GM21528 (cell line): ENCODE data around the gene ABCC4.
A peak's percentile ranks its signal among the peaks of the same experiment; 100 is the strongest.

ENCODE experiments used
- ATAC-seq: cut with Tn5 transposase; IDR thresholded peaks from one replicate; pipeline ENCODE4 v1.9.1; 2021; ENCODE audit warnings: mild to moderate bottlenecking, moderate library complexity; ENCODE audit not compliant: unreplicated experiment, low FRiP score

The ABCC4 gene

GRCh38 chr13:95075506-95075905, 225.7 kb downstream of the ABCC4 start:
- no peak for ATAC-seq

DNA sequence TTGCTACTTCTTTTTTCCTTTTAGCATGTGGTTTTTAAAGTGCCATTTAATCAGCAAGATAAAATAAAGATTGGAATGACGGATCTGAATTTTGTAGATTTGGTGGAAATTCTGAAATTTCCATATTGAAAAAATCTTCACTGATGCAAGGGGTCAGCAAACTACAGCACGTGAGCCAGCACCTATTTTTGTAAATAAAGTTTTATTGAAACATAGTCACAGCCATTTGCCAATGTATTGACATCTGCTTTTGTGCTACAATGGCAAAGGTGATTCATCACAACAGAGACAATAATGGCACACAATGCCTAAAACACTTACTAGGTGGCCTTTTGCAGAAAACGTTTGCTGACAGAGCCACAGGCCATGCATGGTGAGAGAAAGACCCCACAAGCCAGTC, 226.4 kb downstream of the ABCC4 start:
- ATAC-seq: no peak

- ATAC-seq: no peak
Observed at GRCh38 chr13:95073747-95074311, 227.4 kb downstream of the ABCC4 start.

GRCh38 chr13:95067303-95067702, 233.9 kb downstream of the ABCC4 start:
- no peak for ATAC-seq

- ATAC-seq: no peak
Observed at GRCh38 chr13:95060014-95060519, 241.2 kb downstream of the ABCC4 start.

- no peak for ATAC-seq
Observed at GRCh38 chr13:95059306-95059705, 241.9 kb downstream of the ABCC4 start.

DNA sequence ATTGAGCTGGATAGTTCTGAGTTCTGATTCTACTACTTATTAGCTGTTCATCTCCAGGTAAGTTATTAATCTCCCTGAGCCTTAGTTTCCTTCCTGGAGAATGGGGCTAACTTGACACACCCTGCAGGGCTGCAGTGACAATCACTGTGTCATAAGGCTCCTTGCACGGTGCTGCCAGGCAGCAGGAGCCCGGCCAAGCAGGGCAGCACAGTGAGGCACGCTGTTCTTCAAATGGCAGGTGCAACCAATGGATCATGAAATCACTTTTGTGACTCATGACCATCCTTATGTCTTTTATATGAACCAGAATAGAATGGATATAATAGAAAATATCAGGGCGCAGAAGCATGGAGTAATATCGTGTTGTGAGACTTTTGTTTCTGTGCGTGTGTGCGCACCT, 242.6 kb downstream of the ABCC4 start:
- no peak for ATAC-seq

DNA sequence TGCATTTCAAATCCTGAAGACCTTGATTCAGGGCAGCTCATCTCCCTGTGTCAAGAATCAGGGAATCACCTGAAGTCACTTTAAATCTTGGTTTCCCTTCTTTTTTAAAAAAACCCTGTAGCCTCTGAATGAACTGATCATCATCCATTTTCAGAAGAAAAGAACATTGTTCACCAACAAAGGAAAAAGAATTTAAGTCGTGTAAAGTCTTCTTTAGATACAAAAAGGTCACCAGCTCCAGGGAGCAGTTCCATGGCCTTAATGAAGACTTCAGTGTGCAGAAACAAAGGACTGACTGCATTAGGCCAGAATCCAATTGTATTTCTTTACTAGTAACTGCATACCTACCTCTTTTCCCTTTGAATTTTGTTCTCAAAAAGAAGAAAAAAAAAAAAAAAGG, 245.0 kb downstream of the ABCC4 start:
- no peak for ATAC-seq

DNA sequence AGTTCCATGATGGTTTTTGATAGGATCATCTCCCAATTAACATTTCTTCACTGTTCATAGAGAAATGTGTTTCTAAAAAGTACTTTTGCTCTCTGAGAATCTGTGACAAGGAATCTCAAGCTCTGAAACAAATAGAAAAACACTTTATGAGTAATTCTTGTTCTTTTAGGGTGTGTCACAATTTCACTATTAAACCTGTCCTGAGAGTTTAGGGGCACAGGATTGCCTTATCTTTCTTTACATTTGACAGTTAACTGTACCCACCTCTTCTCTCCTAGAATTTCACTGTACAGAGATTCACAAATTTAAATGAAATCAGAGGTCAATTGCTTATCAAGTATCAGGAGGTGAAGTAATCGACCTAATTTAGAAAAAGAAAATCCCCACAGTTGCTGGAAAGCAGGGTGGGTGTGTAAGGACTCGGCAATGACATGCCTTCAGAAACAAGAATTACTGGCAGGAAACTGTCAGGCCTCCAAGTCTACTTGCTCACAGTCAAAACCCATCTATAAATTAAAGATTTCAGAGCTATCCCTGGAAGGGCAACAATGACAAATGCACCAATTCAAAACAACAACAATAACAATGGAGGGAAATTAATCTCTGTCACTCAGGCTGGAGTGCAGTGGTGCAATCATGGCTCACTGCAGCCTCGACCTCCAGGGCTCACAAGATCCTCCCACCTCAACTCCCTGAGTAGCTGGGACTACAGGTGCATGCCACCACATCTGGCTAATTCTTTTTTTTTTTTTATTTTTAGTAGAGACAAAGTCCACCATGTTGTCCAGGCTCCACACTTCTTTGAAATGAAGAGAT, 250.2 kb downstream of the ABCC4 start:
- ATAC-seq: peak; percentile 61

- ATAC-seq: no peak
Observed at GRCh38 chr13:95049772-95050171, 251.5 kb downstream of the ABCC4 start.

- no peak for ATAC-seq
Observed at GRCh38 chr13:95044452-95045205, 256.6 kb downstream of the ABCC4 start.

DNA sequence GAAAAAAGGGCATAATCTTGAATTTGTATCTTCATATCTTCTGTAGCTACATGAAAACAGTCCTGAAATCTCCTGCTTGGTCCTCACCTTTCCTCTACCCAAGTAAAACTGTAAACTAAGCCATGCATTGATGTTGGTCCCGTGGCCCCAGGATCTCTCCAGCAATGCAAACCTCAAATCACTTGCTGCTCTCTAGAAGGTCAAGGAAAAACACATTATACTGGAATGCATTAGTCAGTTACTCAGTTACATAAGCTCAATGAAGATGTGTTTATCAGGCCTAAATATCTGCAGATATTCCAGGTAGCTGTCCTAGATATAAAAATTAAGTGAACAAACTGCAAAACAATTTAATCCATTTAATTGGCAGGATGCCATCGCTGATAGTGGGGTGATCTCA, 261.8 kb downstream of the ABCC4 start:
- no peak for ATAC-seq

DNA sequence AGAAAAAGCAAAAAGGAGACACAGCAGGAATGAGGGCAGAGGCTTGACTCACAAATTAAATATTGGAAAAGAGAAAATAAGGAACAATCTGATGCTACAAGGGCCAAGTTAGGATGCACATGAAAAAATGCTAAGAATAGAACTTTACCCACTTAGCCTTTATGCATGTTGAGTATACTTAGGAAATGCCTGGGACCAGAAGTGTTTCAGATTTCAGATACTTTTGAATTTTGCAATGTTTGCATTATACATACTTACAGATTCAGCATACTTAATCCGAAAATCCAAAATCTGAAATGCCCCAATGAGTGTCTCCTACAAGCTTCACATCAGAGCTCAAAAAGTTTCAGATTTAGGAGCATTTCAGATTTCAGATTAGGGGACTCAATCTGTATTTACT, 262.3 kb downstream of the ABCC4 start:
- no peak for ATAC-seq

DNA sequence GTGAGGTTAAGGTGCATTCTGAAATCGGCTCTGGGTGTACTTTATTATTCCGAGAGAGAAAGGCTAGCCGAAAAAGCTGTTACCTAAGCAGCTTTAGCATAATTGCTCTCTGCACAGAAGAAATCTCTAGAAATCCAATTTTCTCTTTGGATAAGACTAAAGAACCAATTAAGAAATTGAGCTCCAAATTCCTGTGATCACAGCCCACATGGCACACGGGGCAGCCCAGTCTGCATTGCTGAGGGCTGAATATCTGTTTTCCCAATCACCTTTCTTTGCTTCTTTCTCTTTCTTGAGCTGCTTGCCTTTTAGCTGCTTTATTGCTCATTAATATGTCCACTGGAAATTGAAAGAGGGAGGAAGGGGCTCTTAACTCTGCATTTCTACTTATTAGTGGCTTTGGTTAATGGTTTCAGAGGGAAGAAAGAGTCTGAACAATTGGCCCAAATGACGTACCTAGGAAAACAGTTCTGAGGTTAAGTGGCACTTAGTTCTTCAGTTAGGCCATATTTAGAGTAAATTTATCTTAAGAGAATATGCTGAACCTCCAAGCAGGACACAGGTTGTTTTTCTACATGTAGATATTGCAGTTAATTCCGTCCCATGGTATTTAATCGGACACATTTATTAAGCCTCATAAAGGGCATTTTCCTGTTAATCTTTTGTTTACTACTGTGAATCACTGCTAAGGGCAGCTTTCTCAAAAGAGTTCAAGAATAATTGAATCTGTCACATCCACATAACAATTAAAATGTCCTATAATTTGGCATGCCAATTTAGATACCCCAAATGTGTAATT, 265.7 kb downstream of the ABCC4 start:
- no peak for ATAC-seq

DNA sequence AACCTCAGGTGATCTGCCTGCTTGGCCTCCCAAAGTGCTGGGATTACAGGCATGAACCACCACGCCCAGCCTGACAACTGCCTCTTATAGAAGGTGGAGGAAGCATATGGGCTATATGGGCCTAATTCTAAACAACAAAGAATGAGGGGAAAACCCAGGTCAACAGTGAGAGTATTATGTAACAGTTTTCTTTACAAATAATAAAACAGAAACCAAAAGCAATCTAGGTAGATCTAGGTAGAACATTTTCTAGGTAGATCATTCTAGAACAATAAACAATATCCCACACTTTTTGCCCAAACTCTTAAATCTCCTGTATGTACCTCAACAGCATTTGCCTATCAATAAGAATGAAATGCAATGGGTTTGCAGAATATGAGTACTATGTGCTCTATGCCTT, 267.4 kb downstream of the ABCC4 start:
- ATAC-seq: no peak

- ATAC-seq: no peak
Observed at GRCh38 chr13:95032121-95032520, 269.1 kb downstream of the ABCC4 start.

DNA sequence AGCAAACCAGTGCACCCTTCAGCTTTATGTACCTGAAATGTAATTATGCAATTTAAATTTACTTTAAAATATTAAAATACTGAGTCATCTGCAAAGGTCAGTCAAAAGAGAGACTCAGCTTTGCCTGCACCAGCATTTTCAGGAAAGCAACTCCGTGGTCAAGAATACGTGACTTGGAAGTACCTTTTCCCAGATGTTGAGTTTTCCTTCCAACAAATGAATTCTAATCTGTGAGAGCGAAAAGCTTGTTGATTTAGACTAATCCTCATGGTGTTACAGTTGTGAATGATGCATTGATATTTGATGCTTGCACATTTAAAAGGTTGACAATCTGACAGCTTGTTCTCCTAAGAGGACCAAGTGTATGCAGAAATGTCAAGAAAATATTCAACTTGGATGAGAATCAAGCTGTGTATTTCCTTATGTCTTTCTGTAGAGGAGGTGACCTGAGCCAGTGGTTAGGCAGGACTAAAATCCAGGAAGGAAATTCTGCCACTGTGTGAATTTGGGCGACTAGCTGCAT, 270.4 kb downstream of the ABCC4 start:
- no peak for ATAC-seq

GRCh38 chr13:95027638-95028037, 273.6 kb downstream of the ABCC4 start:
- no peak for ATAC-seq

DNA sequence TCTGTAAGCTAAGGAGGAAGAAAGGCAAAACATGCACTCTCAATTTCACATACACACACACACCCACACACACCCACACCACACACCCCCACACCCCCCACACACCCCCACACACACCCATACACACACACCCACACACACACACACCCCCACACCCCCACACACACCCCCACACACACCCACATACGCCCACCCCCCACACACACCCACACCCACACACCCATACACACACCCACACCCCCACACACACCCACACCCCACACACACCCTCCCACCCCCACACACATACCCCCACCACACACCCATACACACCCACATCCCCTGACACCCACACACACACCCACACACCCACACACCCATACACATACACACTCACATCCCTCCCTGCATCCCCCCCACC, 276.1 kb downstream of the ABCC4 start:
- ATAC-seq: no peak

- no peak for ATAC-seq
Observed at GRCh38 chr13:95023405-95023804, 277.8 kb downstream of the ABCC4 start.
